Left forelimb (tissue), 1 donor: Measurements from ENCODE around the gene SMC3.
A peak's percentile ranks its signal among the peaks of the same experiment; 100 is the strongest.
"Not testable (repeated sequence)": the region's sequence is repeated elsewhere in the genome, so short reads cannot be mapped to it uniquely, and the experiment has no call there.

Experiments used
- DNase-seq: peaks from one replicate; pipeline ENCODE4 v3.0.0-alpha.2; 2018; ENCODE audit warnings: low spot score

SMC3 gene

GRCh38 chr10:110567201-110568054 is at the start of gene SMC3:
Gene SMC3, plus strand, starts transcription at chr10:110567695. Its CDS starts 122 bp downstream, at chr10:110567817.
- peak; percentile 95 for DNase-seq

GRCh38 chr10:110522365-110522988 is 45.0 kb upstream of the SMC3 start:
- no peak for DNase-seq

DNA sequence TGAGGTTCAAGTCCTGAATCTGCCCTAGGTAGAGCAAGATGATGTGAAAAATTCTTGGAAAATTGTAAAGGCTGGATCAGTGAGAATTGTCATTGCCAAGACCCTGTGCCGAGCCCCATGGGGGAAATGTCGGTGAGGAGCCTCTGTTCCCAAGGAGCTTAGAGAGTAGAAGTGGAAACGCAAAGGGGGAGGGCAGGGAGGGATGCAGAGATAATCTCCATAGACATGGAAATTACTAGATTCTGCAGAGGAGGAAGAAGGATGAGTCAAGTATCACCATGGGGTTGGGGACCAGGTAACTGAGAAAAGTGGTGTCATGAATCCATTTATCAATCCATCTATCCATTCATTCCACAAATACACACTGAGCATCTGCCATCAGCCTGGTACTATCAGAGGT is 43.8 kb upstream of the SMC3 start:
- no peak for DNase-seq

- DNase-seq = no peak
Measured at GRCh38 chr10:110524179-110524858, 43.2 kb upstream of the SMC3 start.

DNA sequence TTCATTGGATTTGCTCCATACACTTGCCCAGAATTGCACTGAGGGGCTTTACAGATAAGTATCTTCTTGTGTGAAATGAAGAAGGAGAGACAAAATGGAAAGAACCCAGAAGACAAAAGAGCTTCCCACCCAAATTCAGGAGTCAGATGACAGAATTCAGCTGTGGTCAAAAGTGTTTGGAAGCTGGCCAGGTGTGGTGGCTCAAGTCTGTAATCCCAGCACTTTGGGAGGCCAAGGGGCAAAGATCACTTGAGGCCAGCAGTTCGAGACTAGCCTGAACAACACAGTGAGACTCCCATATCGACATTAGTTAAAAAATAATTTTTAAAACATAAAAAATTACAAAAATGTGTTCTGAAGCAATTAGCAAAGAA is 42.6 kb upstream of the SMC3 start:
- no peak for DNase-seq

- DNase-seq = no peak
Measured at GRCh38 chr10:110525349-110526260, 41.9 kb upstream of the SMC3 start.

DNA sequence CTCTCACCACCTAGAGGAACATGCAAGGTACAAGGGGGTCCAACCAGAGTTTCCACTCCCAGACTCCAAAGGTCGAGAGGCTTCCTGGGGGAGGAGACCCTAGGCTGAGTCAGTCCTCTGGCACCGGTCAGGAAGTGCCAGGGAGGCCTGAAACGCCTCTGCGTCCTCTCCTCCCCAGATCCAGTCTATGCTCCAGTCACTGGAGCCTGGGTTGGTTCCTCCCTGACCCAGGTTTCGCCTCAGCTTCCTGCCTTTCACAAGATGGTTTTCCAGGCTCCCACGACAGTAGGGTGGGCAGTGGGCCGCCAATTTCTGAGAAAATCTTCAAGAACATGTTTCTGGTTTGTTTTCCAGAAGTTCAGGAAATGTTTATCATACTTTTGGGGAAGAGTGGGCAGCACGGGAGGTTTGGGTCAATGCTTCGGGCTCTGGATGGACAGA is 39.7 kb upstream of the SMC3 start:
- DNase-seq = no peak

- DNase-seq = no peak
Measured at GRCh38 chr10:110528224-110528996, 39.1 kb upstream of the SMC3 start.

DNA sequence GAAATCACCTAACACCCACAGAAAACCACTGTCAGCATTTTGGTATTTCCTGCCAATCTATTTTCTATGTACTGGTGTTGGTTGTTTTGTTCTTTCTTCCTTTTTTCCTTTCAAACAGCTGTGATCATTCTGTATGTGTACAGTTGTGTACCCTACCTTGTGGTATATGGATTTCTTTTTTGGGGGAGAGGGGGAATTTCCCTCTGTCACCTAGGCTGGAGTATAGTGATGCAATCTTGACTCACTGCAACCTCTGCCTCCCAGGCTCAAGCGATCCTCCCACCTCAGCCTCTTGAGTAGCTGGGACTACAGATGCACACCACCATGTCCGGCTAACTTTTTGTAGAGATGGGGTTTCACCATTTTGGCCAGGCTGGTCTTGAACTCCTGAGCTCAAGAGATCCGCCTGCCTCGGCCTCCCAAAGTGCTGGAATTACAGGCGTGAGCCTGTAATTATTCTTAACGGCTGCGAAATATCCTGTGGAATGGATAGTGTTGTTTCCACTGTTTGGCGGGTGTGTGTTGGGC is 38.4 kb upstream of the SMC3 start:
- DNase-seq = not testable (repeated sequence)

GRCh38 chr10:110529596-110530011 is 37.9 kb upstream of the SMC3 start:
- no peak for DNase-seq

DNA sequence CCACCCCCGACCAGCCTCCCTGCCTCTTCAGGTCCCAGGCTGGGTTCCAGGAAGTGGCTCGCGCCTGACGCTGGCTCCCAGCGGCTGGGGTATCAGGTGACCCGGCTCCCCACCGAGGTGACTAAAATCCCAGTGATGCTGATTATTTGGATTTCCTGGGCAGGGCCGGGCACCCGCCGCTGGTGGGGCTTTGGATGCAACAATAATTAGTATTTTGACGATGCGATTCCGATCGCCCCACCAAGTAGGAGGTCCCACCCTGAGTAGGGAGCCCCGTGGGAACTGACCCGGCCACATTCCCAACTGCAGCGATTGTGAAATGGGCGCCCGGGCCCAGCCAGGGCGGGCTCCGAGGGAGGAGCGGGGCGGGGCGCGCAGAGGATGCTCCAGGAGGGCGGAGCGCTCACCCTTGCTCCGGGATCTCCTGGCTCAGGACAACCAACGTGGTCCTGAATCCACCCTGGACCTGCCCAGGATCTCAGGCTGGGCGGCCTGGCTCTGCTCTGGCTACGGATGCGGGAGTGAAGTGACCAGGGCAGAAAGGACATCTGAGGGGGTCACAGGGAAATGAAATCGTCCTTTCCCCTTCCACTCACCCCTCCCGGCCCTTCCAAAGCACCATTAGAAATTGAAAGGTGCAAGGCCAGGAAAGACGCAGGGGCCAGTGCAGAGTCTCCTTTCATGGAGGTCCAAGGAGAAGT is 37.2 kb upstream of the SMC3 start:
- DNase-seq = no peak

DNA sequence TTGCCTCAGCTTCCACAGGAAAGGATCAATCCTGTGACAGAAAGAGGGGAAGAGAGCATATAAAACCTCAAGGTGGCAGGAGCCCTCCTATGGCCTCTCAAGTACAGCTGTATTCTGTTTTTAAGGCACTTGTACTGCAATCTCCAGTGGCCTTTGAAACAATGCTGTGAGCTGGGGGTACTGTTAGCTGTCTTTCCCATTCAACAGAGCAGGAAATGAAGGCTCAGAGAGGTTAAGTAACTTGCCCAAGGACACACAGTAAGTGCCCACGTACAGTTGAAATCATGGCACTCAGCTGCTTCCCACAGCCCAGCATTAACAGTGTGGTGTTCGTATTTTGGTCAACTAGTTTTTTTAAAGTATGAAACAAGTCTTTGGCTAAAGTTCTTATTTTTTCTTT is 35.8 kb upstream of the SMC3 start:
- DNase-seq = no peak

DNA sequence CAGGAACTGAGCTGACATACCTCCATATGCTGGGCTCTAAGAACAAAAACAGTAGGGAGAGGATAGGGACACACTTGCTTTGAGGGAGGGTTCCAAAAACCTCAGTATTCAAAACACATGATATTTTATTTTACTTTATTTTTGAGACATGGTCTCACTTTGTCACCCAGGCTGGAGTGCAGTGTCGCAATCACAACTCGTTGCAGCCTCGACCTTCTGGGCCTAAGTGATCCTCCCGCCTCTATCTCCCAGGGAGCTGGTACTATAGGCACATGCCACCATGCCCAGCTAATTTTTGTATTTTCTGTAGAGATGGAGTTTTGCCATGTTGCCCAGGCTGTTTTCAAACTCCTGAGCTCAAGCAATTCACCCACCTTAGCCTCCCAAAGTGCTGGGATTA is 34.9 kb upstream of the SMC3 start:
- not testable (repeated sequence) for DNase-seq

DNA sequence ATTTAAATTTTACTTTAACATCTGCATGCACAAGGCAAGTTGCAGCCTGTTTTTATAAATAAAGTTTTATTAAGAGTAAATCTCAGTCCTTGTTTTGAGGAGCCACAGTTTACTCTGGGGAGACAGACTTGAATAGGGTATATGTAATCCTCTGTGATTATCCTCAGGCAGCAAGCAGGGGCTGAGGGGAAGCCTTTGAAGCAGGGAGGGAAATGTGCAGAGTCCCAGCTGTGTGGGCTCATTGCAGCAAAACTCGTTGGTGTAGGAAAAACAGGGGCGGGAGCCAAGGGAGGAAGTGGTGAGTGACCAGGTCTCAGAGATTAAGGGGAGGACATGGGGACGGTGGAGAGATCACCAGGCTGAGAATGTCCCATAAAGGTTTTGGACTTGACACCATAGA is 34.3 kb upstream of the SMC3 start:
- DNase-seq = no peak

DNA sequence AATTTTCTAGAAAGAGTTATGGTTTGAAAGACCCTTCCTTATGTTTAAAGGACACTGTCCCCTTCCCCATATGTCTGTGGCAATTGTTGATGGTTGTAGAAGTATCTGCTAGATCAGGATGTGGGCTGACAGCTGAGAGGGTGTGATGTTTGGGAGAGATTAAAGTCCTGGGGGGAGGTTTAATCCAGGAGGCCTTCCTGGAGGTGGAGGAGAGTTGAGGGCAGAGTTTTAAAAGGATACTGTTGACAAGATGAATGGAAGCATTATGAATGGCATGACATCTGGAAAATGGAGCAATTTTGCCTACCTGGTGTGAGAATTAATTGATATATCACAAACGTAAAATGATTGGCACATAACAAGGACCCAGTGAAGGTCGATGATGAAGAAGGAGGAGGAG is 32.9 kb upstream of the SMC3 start:
- DNase-seq = no peak

GRCh38 chr10:110535958-110536891 is 31.3 kb upstream of the SMC3 start:
- DNase-seq = no peak

- no peak for DNase-seq
Measured at GRCh38 chr10:110539091-110539490, 28.4 kb upstream of the SMC3 start.

DNA sequence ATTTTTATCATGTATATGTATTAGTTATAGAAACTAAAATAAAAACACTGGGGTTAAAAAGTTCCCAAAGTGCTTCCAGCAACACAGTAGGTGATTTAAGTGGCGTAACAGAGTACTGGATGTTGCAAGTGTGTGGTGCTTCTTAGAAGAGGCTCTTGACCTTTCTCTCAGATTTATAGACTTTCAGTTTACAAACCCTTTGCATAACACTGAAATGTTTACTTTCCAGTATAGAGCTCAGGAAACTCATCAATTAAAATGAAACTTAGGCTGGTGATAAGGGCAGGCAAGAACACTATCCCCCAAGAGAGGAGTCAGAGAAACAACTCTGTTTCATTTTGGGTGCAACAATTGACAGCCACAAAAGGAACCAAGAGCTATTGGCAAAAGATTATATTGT is 27.5 kb upstream of the SMC3 start:
- no peak for DNase-seq

GRCh38 chr10:110544958-110545537 is 22.4 kb upstream of the SMC3 start:
- DNase-seq = no peak
